Bone marrow (tissue), 2 donors: ENCODE data around the gene C3orf20.

Experiments used
- DNase-seq, 2 donors: peaks; one replicate each; lab custom pipeline; 2025; lab: John Stamatoyannopoulos, UW

The C3orf20 gene

DNA sequence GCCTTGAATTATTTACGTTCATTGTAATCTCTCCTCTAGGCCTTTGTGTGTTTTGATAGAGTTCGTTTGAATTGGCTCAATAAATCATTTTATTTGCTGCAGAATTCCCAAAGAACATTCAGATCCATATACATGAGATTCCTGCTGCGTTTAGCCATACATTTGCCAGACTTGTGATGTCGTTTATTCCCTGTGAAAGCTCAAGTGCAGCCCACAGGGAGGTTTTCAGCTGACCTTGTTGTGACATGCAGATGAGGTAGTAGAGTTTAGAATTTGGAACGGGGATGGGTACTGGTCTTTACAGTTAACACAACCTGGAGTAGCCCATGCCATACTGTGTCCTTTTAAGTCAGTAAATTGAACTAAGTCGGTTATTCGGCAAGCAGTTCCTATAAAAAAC is at the start of gene C3orf20:
TSS of gene C3orf20 (plus strand) at position 301 of the 400 bp plus-strand sequence. CDS start 7,573 bp downstream, outside the sequence.
- no peak for DNase-seq

DNA sequence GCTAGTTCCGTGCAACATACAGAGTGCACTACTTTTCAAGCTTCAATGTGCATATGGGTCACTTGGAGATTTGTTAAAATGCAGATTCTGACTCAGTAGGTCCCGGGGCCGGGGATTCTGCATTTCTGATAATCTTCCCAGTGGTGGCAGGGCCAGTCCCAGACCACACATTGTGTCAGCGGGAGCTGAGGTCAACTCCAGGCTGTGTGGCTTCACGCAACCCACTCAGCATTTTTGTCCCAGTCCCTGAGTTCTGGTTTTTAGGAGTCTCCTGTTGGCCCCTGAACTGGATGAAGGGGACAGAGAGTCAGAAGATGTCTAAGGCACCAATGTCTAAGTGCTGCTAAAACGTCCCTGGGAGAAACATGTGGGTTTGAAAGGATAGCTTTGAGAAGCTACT is 49.5 kb upstream of the C3orf20 start:
- DNase-seq, result no peak

DNA sequence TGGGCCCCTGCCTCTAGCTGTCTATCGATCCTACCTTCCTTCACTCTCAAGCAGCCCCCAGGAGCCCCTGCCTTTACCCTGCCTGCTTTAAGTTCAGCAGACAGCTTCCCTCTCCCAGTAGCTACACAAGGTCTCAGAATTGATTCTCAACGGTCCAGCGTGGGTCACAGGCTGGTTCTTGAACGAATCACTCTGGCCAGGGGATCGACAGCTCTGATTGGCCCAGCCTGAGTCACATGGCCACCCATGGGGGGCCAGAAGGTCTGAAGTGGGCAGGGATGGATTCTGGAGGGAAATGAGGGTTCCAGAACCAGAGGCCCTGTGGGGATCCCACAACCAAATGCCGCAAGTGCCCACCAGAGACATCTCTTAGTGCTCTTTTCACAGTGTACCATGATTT is 47.1 kb upstream of the C3orf20 start:
- no peak for DNase-seq

DNA sequence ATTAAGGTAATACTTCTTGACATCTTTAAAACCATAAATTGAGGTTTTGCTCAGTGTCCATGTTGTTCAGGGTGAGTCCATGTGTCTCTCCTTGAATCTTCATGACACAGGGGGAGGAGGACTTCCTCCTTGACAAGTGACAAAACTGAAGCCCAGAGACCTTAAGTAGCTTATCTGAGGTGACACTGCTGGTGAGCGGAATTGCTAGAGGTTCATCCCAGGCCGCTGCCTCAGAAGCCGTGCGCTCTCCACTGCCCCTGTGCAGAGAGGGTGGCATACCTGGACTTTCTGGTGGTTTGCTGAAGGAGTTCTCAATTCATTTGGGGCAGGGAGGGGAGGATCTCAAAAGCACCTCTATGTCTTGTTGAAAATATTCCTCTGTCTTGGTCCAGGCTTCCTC is 46.5 kb upstream of the C3orf20 start:
- no peak for DNase-seq

DNA sequence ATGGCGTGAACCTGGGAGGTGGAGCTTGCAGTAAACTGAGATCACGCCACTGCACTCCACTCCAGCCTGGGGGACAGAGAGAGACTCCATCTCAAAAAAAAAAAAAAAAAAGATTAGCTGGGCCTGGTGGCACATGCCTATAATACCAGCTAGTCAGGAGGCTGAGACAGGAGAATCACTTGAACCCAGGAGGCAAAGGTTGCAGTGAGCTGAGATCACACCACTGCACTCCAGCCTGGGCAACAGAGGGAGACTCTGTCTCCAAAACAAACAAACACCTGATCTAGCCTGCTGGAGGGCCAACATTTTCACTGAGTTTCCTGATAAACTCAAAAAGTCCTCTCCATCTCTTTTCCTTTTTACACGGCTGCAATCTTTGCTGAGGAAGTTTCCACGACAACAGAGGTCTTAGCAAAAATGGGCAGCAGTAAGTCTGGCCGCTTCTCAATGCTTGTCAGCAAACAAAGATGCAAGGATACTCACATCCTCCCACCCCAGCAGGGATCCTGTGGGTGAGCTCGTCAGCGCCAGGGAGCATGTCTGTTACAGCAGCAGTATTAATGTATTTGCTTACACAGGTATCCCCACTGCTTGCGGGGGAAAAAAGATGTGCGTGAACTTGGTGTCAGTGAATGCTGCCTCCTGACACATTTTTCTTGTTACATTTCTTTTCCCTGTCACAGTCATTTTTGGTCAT is 44.4 kb upstream of the C3orf20 start:
- DNase-seq, result no peak

DNA sequence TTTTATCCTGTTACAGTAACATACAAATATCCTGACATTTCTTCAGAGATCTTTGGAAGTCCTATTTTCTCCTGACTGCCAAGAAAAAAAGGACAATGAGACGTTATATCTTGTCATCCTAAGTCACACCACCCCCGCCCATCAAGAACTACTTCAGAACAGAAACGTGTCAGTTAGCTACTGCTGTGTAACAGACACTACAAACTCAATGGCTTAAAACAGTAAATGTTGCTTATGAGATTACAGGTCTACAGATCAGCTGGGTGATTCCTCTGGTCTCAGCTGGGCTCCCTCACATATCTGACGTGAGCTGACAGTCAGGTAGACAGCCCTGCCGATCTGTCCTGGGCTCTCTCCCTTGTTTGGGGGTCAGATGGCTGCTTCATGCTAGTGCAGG is 43.8 kb upstream of the C3orf20 start:
- DNase-seq, result no peak

DNA sequence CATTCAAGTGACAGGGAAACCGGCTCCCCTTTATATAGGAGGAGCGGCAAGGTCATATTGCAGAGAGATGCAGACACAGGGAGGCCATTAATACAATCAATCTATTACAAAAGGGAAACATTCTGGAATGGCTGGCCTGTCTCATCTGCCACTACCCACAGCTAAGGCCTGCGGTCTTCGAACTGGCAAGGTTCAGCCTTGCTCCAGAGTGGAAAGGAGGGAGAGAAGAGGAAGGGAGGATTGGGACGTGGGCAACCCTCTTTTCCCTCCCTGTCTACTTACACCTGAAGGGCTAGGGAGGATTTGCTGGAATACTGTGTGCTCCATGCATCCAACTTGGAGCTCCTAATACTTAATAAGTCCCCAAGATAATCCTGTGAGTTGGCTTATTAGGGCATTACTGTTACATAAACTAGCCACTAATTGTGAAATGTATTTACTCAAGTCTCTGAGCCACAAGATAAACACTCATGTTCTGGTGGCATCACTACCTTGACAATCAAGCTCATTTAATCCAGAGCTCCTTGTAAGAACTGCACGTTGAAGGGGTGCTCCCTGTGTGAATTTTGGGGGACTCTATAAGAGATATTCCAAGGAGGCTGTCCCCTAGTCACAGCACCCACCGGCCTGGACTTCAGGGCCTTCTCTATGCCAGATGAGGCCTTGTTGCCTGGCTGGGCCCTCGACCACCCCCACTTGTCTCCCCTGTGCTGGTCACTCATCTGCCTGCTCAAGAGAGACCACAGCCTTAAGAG is 43.1 kb upstream of the C3orf20 start:
- DNase-seq, result no peak

DNA sequence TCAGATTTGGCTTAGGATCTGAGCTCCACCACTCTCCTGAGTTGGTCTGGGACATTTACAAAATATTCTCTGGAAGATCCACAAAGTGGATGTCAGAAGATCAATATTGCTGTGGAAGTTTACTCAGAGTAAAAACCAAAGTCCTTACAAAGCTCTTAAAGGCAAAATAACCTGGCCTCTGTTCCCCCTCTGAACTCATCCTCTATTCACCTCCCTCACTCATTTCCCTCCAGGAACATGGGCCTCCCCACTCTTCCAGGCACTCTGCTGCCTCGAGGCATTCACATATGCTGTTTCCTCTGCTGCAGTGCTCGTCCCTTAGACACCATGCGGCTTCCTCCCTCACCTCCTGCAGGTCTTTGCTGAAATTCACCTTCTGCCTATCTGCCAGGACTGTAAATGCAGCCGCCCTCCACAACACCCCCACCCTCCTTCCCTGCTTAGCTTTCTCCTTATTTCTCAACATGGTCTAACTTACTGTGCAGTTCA is 42.5 kb upstream of the C3orf20 start:
- DNase-seq, result no peak

DNA sequence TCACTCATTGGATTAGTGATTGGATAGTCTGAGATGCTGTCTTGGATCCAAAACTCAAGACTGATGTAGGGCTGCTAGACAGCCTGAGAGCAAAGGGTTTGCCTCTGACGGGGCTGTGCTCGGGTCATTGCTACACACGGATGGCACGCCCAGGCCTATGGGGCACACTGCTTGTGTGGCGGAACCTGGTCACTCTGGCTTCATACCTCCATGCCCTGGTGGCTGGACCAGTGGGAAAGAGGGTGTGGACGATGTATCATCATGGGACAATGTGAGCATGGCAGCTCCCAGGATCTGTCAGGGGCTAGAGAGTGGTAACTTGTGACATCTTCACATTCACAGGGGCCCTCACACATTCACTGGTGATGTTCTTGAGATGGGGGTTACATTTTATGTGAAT is 41.5 kb upstream of the C3orf20 start:
- DNase-seq, result no peak

DNA sequence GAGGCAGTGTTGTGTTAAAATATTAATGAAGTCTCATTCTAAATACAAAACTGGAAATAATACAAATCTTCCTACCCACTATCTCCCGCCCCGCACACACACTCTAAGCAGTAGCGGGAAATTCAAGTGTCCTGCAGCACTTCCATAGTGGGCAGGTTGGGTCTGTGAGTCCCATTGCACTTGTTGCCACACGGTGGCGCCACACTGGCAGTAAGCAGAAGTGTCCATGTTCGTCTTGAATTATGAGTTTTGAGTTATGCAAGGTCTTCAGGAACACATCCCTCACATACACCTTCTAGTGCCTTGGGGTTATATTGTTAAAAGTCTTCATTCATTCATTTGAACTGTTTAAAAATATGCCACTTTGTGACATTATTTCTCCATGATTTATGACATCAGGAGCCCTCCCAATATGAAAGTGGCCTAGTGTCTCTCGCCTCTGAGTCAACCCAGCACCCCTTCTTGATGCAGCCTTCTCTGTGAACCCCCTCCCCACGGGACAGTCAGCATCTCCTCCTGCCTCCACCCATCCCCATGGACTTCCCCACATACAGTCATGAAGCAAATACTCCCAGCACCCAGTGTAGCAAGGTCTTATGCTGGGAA is 41.0 kb upstream of the C3orf20 start:
- DNase-seq, result peak; percentile 4 to 20

DNA sequence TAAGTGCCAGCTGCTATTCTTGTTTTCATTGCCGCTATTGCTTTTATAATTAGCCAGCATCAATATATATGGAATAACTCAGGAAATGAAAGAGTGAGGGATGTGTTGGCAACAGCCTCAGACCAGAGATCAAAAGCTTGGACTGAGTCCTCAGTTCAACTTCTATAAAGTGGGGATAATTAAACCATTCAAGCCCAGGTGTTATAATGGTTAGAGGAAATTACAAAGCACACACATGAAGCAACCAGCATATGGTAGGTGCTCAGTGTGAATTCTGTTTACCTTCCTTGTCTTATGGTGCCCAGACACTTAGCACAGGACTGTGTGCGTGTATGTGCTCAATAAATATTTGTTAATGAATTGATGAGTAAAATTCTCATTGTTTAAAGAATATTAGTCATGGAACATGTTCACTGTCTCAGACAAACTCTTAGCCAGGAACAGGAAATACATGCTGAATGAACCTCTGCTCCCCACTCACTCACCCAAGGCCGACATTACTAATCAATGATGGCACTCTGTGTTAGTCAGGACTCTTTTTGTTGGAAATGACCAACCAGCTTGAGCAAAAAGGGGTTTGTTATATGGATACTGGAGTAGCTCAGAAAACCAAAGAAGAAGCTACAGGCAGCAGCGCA is 40.1 kb upstream of the C3orf20 start:
- DNase-seq, result no peak

DNA sequence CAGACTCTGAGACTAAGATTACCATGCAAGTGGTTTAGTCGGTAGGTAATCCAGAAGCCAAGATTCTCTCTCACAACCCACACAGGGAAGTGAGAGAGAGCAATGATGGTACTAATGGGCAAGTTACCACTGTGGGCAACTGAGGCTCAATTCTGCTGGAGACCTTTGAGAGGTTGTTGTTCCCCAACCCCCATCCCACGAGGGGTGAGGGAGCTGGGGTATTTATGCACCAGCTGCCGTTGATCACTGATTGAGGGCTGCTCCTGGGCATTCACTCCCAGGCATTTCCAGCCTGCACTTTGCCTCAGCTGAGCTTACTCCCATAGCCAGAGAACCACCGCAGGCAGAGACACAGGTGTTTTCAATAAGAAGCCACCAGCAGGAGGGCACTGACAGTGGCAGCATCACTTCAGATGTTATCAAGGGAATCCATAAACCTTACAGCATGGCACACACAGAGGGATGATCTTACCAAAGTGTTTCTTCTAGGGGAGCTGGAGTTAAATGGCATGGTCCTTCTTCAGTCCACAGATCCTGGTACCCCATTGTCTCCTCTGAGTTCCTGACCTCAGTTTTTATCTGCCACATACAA is 38.3 kb upstream of the C3orf20 start:
- no peak for DNase-seq

DNA sequence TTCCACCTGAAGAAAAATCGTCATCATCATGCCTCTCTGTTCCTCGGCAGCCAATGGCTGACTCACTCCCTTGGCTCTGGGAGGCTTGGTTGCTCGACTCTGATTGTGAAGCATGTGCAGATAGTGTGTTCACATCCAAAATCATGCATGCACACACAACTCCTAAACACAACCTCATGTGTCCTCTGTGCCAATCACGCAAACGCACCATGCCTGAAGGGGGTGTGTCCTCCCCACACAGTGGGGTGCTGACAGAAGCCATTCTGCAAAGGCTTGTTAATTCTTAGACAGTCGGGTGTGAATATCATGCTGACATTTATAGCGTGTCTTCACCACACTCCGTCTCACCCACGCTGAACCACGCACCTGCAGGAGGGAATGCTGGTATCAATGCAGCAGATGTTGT is 34.8 kb upstream of the C3orf20 start:
- DNase-seq, result no peak

DNA sequence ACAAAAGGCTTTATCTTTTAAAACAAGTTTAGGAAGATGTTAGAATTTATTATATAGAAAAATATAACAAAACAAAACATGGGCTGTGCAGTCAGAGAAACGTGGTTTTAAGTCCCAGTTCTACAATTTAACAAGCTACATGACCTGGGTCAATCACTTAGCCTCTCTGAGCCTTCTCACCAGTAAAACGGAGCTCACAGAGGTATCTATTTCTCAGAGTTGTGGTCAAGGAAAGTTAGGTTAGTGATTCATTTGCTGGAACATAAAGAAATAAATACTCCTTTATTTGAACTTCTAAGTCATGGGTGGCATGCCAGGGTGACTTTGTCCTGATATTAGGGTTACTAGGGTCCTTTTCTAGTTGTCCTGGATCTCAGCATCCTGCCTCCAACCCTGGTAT is 34.2 kb upstream of the C3orf20 start:
- DNase-seq, result no peak

DNA sequence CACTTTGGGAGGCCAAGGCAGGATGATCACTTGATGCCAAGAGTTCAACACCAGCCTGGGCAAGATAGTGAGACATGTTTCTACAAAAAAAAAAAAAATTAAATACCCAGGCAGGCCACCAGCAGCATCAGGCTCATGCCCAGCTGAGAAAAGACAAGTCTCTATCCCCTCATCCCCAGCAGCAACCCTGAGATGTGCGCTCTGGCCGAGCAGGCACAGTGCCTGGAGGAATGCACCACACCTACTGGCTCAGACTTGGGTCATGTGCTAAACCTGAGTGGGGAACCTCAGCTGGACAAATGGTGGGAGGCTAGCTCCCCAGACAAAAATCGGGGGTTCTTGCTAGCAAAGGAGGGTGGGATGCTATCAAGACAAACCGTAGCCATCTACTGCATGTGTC is 33.6 kb upstream of the C3orf20 start:
- no peak for DNase-seq

DNA sequence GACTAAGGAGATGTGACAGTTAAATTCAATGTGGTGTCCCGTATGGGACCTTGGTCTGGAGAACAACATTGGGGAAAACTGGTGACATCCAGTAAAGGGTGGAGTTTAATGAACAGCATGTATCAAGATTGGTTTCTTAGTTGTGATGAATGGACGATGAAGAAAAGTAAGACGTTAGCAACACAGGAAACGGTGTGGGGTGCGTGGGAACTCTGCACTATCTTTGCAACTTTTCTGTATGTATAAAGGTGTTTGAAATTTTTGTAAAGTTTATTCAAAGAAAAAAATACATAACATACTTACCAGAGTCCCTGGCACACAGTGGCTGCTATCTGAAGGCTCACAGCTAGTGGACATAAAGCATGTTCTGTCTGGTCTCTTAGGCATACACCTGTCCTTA is 29.5 kb upstream of the C3orf20 start:
- no peak for DNase-seq

DNA sequence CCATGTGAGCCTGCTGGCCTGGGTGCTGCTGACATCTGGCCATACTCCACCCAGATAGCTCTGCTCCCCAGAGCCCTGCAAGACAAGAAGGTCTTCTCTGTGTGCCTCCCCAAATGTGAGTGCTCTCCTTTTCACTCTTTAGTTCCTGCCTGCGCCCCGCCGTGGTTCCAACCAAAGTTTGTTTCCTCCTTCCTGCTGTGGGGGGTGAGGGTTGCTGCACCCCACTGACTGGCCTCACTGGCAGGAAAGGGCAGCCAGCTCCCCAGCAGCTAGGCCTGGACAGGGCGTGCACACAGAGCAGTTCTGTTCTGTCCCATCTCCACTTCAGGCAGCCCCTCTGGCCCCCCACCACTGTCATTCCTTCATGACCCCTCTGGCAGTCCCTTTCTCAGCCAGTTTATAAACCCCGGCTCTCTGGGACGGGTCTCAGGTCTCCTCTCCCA is 28.8 kb upstream of the C3orf20 start:
- no peak for DNase-seq

DNA sequence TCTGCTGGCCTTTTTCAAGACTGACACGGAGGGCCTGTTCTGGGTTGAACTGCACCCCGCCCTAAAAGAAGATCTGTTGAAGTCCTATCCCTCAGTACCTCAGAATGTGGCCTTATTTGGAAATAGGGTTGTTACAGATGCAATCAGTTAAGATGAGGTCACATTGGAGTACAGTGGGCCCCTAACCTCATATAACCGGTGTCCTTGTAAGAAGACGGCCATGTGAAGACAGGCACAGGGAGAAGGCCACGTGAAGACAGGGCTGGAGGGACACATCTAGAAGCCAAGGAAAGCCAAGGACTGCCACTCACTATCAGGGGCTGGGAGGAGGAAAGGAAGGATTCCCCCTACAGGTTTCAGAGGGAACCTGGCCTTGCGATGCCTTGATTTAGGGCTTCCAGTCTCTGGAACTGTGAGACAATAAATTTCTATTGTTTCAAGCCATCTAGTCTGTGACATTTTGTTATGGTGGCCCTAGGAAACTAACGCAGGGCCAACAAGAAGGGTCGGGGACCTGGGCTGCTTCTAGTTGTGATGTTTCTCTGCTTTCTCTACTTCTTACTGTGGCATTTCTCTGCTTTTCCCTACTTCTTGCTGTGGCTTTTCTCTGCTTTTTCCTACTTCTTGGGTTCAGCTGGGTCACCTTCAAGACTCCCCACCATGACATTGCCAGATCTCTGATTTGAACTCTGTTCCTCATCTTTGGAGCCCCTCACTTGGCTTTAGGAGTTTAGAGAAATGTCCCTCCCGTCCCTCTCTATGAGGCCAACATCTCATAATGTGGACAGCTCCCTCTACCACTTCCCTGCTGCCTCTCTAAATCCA is 28.1 kb upstream of the C3orf20 start:
- no peak for DNase-seq

DNA sequence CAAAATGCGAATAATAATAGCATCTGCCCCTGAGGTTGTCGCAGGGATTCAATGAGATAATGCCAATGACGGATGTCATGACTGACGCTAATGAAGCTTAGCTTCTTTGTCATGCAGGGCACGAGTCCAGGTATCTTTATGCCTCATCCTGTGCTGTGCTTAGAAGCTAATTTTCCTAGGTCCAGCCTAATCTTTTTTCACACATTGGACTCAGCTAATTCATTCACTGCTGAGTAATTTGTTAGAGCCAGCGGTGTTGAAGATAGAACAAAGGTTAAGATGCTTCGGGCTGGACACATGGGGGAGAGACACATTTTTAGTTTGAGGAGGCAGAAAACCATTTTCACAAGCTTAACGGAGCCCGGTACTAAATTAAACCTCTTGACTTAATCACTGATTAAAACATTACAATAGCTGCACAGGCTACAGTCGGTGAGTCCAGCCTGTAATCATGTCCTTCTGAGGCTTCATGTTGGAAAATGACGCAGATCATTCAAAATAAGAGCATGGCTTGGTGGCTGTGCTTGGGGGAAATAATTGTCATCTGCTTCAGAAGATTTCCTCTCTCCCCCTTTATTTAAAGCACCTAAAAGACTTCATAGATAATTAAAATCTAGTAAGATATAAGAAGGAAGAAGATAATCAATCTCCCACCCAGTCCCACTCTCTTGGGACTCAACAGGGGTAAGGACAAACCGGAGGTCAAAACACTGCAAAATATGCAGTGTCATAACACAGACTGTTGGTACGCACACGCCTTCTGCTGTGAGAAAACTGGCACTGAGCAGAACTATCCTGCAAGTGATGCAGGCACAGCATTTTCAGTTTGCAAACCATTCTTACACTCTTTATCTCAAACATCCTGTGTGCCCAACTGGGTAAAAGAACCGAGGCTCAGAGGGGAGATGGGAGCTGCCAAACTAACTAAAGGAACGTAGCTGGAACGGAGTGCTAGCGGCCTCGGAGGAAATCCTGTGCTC is 26.7 kb upstream of the C3orf20 start:
- peak in 1 of 2 donors; percentile 54 for DNase-seq

DNA sequence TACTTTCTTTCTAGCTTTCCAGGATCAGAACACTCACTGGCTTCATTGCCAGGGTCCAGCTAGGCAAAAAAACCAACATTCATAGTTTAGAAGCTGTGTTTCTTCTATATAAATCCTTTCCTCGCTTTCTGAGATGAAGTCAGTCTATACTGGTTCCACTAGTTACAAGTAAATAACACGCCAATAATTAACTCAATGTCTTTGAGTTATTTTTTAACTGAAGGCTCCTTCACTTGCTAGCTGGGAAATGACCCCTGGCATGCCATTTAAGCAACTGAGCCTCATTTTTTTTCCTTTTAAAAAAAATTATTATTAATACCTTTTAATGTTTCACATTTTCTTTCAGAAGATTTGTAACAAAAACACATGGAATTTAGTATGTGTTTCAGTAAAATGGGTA is 25.5 kb upstream of the C3orf20 start:
- no peak for DNase-seq
